Subcutaneous adipose tissue (tissue), 4 donors: ENCODE data around the gene FRMD4A. TPM values are rescaled to one million over a fixed set of nuclear protein-coding genes. Genes with fewer than 3 reads are reported as not detected.

Source experiments
- CTCF ChIP-seq: fragments of 450-650 bp; IDR thresholded peaks from one replicate; pipeline ENCODE4 v1.5.1; 2016; ENCODE audit warnings: low read depth, mild to moderate bottlenecking, control low read depth, antibody characterized with exemption, moderate library complexity
- total RNA-seq, 4 donors: library from RNA; depleted of rRNA; stranded (reverse); fragments of >200 nt; gene quantifications; one replicate each; pipeline ENCODE4 v1.1.0, GENCODE V29; 2016

The FRMD4A gene
- total RNA-seq, 4 donors from 2014 or later: 70.0 to 206 (median 81.4) TPM

GRCh38 chr10:13771992-13772391, 558.7 kb downstream of the FRMD4A start:
- TF ChIP-seq CTCF: no peak

- no peak for TF ChIP-seq CTCF
Measured at GRCh38 chr10:13770760-13771493, 559.8 kb downstream of the FRMD4A start.

- TF ChIP-seq CTCF: no peak
Measured at GRCh38 chr10:13769946-13770345, 560.8 kb downstream of the FRMD4A start.

GRCh38 chr10:13767676-13768178, 563.0 kb downstream of the FRMD4A start:
- no peak for TF ChIP-seq CTCF

- TF ChIP-seq CTCF: no peak
Measured at GRCh38 chr10:13765641-13766341, 564.9 kb downstream of the FRMD4A start.

- TF ChIP-seq CTCF: no peak
Measured at GRCh38 chr10:13761490-13762091, 569.1 kb downstream of the FRMD4A start.

- TF ChIP-seq CTCF: no peak
Measured at GRCh38 chr10:13759168-13759567, 571.6 kb downstream of the FRMD4A start.
